ENCODE measurements around the gene KCNH3. TPM values are rescaled to one million over a fixed set of nuclear protein-coding genes. Genes with fewer than 3 reads are reported as not detected.
A peak's percentile ranks its signal among the peaks of the same experiment; 100 is the strongest.

The KCNH3 gene
- total and polyA plus RNA-seq, 8 donors = 0.55 to 3.2 (median 1.2) TPM

DNA sequence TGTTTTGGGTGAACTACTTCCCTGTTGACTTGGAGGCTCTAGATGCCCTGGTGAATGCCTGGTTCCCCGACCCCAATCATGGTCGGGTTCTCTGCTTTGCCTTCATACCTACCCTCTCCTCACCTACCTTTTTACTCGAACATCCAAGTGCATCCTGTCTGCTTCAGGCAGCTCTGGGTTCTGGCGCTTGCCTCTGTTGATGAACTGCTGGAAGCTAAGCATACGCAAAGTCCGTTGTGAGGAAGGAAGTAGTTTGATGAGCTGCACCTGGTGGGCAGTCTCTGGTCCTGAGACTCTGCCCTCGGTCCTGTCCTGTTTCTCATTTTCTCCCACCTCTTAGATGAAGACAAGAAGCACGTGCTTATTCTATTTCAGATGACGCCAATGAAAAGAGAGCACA, 13.6 kb downstream of the KCNH3 start:
- WGBS, 2 donors = 75 to 78% methylated on average over 9 of the region's 9 CpGs
- FAIRE-seq = no peak
- H3K36me3 ChIP-seq = peaks cover 0 to 1% (median 0%) of the 10 kb centered on the region in 3 donors
- intact Hi-C loops (cut with DNase I) = no loop called here
- H3K9me3 ChIP-seq = no peaks in the 10 kb centered on the region
- H3K27me3 ChIP-seq = no peaks in the 10 kb centered on the region
- H3K27ac ChIP-seq = peak overlapping the region in 3 of 4 donors; percentile 9 to 60 (median 50)
- peaks cover 12 to 24% (median 22%) of the 10 kb centered on the region in 3 donors for H3K4me1 ChIP-seq
- no peak overlapping the region for H3K4me3 ChIP-seq
- no peak for ATAC-seq
- TF ChIP-seq, protein P1, sequence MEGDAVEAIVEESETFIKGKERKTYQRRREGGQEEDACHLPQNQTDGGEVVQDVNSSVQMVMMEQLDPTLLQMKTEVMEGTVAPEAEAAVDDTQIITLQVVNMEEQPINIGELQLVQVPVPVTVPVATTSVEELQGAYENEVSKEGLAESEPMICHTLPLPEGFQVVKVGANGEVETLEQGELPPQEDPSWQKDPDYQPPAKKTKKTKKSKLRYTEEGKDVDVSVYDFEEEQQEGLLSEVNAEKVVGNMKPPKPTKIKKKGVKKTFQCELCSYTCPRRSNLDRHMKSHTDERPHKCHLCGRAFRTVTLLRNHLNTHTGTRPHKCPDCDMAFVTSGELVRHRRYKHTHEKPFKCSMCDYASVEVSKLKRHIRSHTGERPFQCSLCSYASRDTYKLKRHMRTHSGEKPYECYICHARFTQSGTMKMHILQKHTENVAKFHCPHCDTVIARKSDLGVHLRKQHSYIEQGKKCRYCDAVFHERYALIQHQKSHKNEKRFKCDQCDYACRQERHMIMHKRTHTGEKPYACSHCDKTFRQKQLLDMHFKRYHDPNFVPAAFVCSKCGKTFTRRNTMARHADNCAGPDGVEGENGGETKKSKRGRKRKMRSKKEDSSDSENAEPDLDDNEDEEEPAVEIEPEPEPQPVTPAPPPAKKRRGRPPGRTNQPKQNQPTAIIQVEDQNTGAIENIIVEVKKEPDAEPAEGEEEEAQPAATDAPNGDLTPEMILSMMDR (IDR thresholded peaks at IDR 0.05) = no peak
- DNase-seq = no peak

DNA sequence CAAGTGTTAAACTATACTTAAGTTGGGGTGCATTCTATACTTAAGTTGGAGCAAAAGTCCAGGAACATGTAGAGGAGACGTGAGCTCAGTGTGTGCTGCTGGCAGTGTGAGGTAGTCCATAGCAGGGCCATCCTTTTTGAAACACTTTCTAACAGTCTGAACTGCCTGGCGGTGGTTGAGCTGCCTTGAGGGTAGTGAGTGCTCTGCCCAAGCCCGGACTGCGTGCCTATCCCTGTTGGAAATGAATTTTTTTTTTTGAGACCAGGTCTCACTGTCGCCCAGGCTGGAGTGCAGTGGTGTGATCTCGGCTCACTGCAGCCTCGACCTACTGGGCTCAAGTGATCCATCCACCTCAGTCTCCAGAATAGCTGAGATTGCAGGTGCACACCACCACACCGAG, 14.1 kb downstream of the KCNH3 start:
- H3K27ac ChIP-seq = no peak overlapping the region
- peaks cover 0 to 6% (median 0%) of the 10 kb centered on the region in 3 donors for H3K36me3 ChIP-seq
- no peak for ATAC-seq
- WGBS, 2 donors = 87 to 89% methylated on average over 8 of the region's 8 CpGs
- peaks cover 12 to 24% (median 22%) of the 10 kb centered on the region in 3 donors for H3K4me1 ChIP-seq
- H3K4me3 ChIP-seq = no peak overlapping the region
- DNase-seq = peak in 1 of 6 donors; percentile 43
- no peaks in the 10 kb centered on the region for H3K9me3 ChIP-seq
- FAIRE-seq = no peak
- H3K27me3 ChIP-seq = no peaks in the 10 kb centered on the region
- TF ChIP-seq, protein P1 (IDR thresholded peaks at IDR 0.05) = no peak
- intact Hi-C loops (cut with DNase I) = no loop called here

DNA sequence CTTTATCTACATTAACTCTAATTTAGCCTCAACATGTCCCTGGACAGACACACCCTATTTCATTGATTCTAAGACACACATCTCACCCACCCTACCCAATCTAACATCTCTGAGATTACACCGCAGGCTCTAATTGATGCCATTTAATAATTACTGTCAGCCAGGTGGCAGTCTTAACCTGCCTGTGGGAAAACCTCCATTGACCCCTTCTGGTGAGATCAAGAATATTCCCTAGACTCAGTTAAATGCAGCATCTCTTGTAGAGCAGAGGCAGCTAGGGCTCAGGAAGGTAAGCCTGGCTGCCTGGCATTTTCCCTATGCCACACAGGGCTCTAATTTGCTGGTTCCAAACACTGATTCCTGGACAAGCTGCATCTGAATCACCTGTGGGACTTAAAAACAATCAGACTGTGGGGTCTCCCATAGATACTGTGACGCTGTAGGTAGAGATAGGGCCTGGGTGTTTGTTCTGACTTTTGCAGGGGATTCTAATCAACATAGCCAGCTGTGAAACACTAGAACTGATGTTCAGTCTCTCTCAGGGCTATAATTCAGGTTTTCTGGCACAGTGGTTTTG, 14.8 kb downstream of the KCNH3 start:
- peak in 3 of 4 donors; percentile 36 to 60 (median 41) for ATAC-seq

DNA sequence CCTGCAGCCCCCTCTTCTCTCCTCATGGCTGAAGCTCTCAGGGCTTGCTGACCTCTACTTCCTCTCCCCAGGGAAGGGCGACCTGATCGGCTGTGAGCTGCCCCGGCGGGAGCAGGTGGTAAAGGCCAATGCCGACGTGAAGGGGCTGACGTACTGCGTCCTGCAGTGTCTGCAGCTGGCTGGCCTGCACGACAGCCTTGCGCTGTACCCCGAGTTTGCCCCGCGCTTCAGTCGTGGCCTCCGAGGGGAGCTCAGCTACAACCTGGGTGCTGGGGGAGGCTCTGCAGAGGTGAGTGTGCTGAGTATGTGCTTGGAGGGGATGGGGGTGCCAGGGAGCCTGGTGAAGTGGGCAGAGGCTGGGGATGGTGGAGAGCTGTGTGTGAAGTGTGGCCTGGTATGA, 15.4 kb downstream of the KCNH3 start:
- Histone ChIP-seq H3K27me3 (no peaks in the 10 kb centered on the region), H3K9me3 (no peaks in the 10 kb centered on the region), H3K36me3 (peaks cover 2 to 20% (median 7%) of the 10 kb centered on the region in 3 donors), H3K4me1 (peaks cover 12 to 24% (median 22%) of the 10 kb centered on the region in 3 donors), H3K27ac (no peak overlapping the region), H3K4me3 (no peak overlapping the region)
- intact Hi-C loops (cut with DNase I) = no loop called here
- FAIRE-seq (no peak), ATAC-seq (no peak), DNase-seq (no peak)
- 69 to 75% methylated on average over 15 of the region's 15 CpGs for WGBS, 2 donors
- TF ChIP-seq, protein P1 (IDR thresholded peaks at IDR 0.05) = no peak

More for the DNA sequence above, 14.8 kb downstream of the KCNH3 start:
- peaks cover 12 to 24% (median 22%) of the 10 kb centered on the region in 3 donors for H3K4me1 ChIP-seq
- peaks cover 0 to 13% (median under 1%) of the 10 kb centered on the region in 3 donors for H3K36me3 ChIP-seq
- no peak overlapping the region for H3K27ac ChIP-seq
- H3K9me3 ChIP-seq = no peaks in the 10 kb centered on the region
- FAIRE-seq (no peak), DNase-seq (no peak)
- 48 to 50% methylated on average over 2 of the region's 2 CpGs for WGBS, 2 donors
- TF ChIP-seq, protein P1 (IDR thresholded peaks at IDR 0.05) = peak in 3 of 4 donors; percentile 14 to 23 (median 18)
- intact Hi-C loops (cut with DNase I) = no loop called here
- H3K27me3 ChIP-seq = no peaks in the 10 kb centered on the region
- H3K4me3 ChIP-seq = no peak overlapping the region
